IMR-90 (cell line): Measurements from ENCODE around the gene SAYSD1. TPM values are rescaled to one million over a fixed set of nuclear protein-coding genes. Genes with fewer than 3 reads are reported as not detected.

Experiments
- ATAC-seq: fragments of 200-7000 bp; cut with Tn5 transposase; 2 replicates; pipeline ENCODE4 v1.9.1; 2020; ENCODE audit warnings: low read depth, mild to moderate bottlenecking, moderate library complexity
- BruUV-seq: library from RNA; stranded (reverse); fragments of 400-500 nt; replicated peaks from 2 replicates; lab custom pipeline; 2021; lab: Mats Ljungman, UMichigan
- CTCF ChIA-PET: fragments of 300-600 bp; formaldehyde crosslinking; extraction: SDS; loops from one replicate; lab custom pipeline; 2021; ENCODE audit warnings: antibody characterized with exemption; lab: Yijun Ruan, JAX
- POLR2A ChIA-PET: fragments of 300-600 bp; sonication (Branson Sonifier 250); formaldehyde crosslinking; loops from one replicate; lab custom pipeline; 2022; ENCODE audit warnings: antibody characterized with exemption; ENCODE audit not compliant: unreplicated experiment; lab: Charles Lee
- DNase-seq: peaks from one replicate; pipeline ENCODE4 v3.0.0; 2013
- H2AFZ ChIP-seq: replicated peaks from 2 replicates; pipeline ENCODE3; 2013; ENCODE audit warnings: low read length, mild to moderate bottlenecking; ENCODE audit not compliant: poor library complexity
- H2AK5ac ChIP-seq: 2 replicates; pipeline ENCODE4 v1.6.1; 2013; ENCODE audit warnings: low read depth, low read length, inconsistent platforms
- H2AK9ac ChIP-seq: replicated peaks from 2 replicates; pipeline ENCODE3; 2013; ENCODE audit warnings: mild to moderate bottlenecking, low read depth, low read length, moderate library complexity; ENCODE audit not compliant: poor library complexity
- H2BK120ac ChIP-seq: 2 replicates; pipeline ENCODE4 v1.6.1; 2013; ENCODE audit warnings: low read depth, low read length, inconsistent platforms
- H2BK15ac ChIP-seq: 3 replicates; pipeline ENCODE4 v1.6.1; 2013; ENCODE audit warnings: low read depth, low read length, inconsistent platforms
- H2BK20ac ChIP-seq: 2 replicates; pipeline ENCODE4 v1.6.1; 2013; ENCODE audit warnings: low read depth, mild to moderate bottlenecking, inconsistent platforms, low read length, moderate library complexity
- H2BK5ac ChIP-seq: 2 replicates; pipeline ENCODE4 v1.6.1; 2013; ENCODE audit warnings: mild to moderate bottlenecking, low read depth, low read length, inconsistent platforms; ENCODE audit not compliant: poor library complexity, severe bottlenecking
- H3K14ac ChIP-seq: replicated peaks from 2 replicates; pipeline ENCODE4 v1.6.1; 2013; ENCODE audit warnings: low read depth, low read length, inconsistent platforms
- H3K18ac ChIP-seq: 2 replicates; pipeline ENCODE4 v1.6.1; 2013; ENCODE audit warnings: low read depth, low read length, control low read depth
- H3K23ac ChIP-seq: 2 replicates; pipeline ENCODE4 v1.6.1; 2013; ENCODE audit warnings: low read depth, low read length, inconsistent platforms
- H3K27ac ChIP-seq: 2 replicates; pipeline ENCODE4 v1.5.1; 2013; ENCODE audit warnings: mild to moderate bottlenecking, control low read depth, low read length; ENCODE audit not compliant: insufficient read depth
- H3K27me3 ChIP-seq: 2 replicates; pipeline ENCODE4 v1.6.1; 2013; ENCODE audit warnings: low read length; ENCODE audit not compliant: control insufficient read depth, insufficient read depth
- H3K36me3 ChIP-seq: 2 replicates; pipeline ENCODE4 v1.6.1; 2013; ENCODE audit warnings: low read length, mixed read lengths; ENCODE audit not compliant: control insufficient read depth, insufficient read depth
- H3K4ac ChIP-seq: 2 replicates; pipeline ENCODE4 v1.6.1; 2013; ENCODE audit warnings: low read depth, low read length, inconsistent platforms
- H3K4me1 ChIP-seq: 2 replicates; pipeline ENCODE4 v1.6.1; 2013; ENCODE audit warnings: low read length, mixed read lengths; ENCODE audit not compliant: control insufficient read depth, insufficient read depth
- H3K4me2 ChIP-seq: 2 replicates; pipeline ENCODE4 v1.6.1; 2013; ENCODE audit warnings: low read depth, mild to moderate bottlenecking, control low read depth, low read length, moderate library complexity
- H3K4me3 ChIP-seq: 2 replicates; pipeline ENCODE4 v1.5.1; 2013; ENCODE audit warnings: low read depth, mild to moderate bottlenecking, control low read depth, low read length, moderate library complexity; ENCODE audit not compliant: insufficient read depth
- H3K56ac ChIP-seq: 2 replicates; pipeline ENCODE4 v1.6.1; 2013; ENCODE audit warnings: low read length, inconsistent platforms; ENCODE audit not compliant: insufficient read depth; ENCODE audit errors: extremely low read depth
- H3K79me1 ChIP-seq, 2 experiments: 2 replicates each; pipeline ENCODE4 v1.6.1; 2013; ENCODE audit warnings: low read length in 2 of 2, inconsistent platforms in 1 of 2, low read depth in 1 of 2
- H3K9ac ChIP-seq: 2 replicates; pipeline ENCODE4 v1.6.1; 2013; ENCODE audit warnings: low read depth, low read length, control low read depth
- H3K9me1 ChIP-seq: 2 replicates; pipeline ENCODE4 v1.6.1; 2013; ENCODE audit warnings: low read length, inconsistent platforms; ENCODE audit not compliant: insufficient read depth
- H3K9me3 ChIP-seq: 2 replicates; pipeline ENCODE4 v1.6.1; 2013; ENCODE audit warnings: low read length; ENCODE audit not compliant: control insufficient read depth, insufficient read depth
- H4K20me1 ChIP-seq: 2 replicates; pipeline ENCODE4 v1.6.1; 2013; ENCODE audit warnings: low read length, inconsistent platforms; ENCODE audit not compliant: insufficient read depth
- H4K5ac ChIP-seq: 2 replicates; pipeline ENCODE4 v1.6.1; 2013; ENCODE audit warnings: mild to moderate bottlenecking, low read depth, low read length, control low read depth
- H4K8ac ChIP-seq, 2 experiments: 2 replicates each; pipeline ENCODE4 v1.6.1; 2013; ENCODE audit warnings: low read depth in 2 of 2, low read length in 2 of 2, control low read depth in 1 of 2, inconsistent platforms in 1 of 2
- H4K91ac ChIP-seq: 2 replicates; pipeline ENCODE4 v1.6.1; 2013; ENCODE audit warnings: low read depth, low read length, inconsistent platforms; ENCODE audit not compliant: insufficient read depth
- BHLHE40 ChIP-seq: fragments of 150-350 bp; IDR thresholded peaks from 2 replicates; pipeline ENCODE4 v1.6.1; 2016; ENCODE audit warnings: mild to moderate bottlenecking, low read depth, low read length
- CEBPB ChIP-seq: IDR thresholded peaks from 2 replicates; pipeline ENCODE4 v1.6.1; 2012; ENCODE audit warnings: low read depth, low read length, improper control_type of control experiment
- CHD1 ChIP-seq: IDR thresholded peaks from 2 replicates; pipeline ENCODE4 v1.6.1; 2012; ENCODE audit warnings: low read depth, low read length, improper control_type of control experiment
- FOS ChIP-seq: fragments of 150-350 bp; IDR thresholded peaks from 2 replicates; pipeline ENCODE4 v1.6.1; 2016; ENCODE audit warnings: low read depth, low read length
- MAFK ChIP-seq: IDR thresholded peaks from 2 replicates; pipeline ENCODE4 v1.6.1; 2012; ENCODE audit warnings: low read depth, low read length, improper control_type of control experiment
- MAZ ChIP-seq: IDR thresholded peaks from 2 replicates; pipeline ENCODE4 v1.6.1; 2012; ENCODE audit warnings: low read depth, mild to moderate bottlenecking, low read length, improper control_type of control experiment, moderate library complexity, borderline replicate concordance
- MXI1 ChIP-seq: IDR thresholded peaks from 2 replicates; pipeline ENCODE4 v1.6.1; 2012; ENCODE audit warnings: low read depth, mild to moderate bottlenecking, low read length, moderate library complexity, borderline replicate concordance
- NFE2L2 ChIP-seq: fragments of 150-350 bp; IDR thresholded peaks from 2 replicates; pipeline ENCODE4 v1.6.1; 2016; ENCODE audit warnings: low read depth, mild to moderate bottlenecking, low read length
- POLR2A ChIP-seq: IDR thresholded peaks from 2 replicates; pipeline ENCODE4 v1.6.1; 2012; ENCODE audit warnings: mild to moderate bottlenecking, low read depth, low read length
- RAD21 ChIP-seq: IDR thresholded peaks from 2 replicates; pipeline ENCODE4 v1.6.1; 2012; ENCODE audit warnings: low read length, improper control_type of control experiment
- RCOR1 ChIP-seq: IDR thresholded peaks from 2 replicates; pipeline ENCODE4 v1.6.1; 2012; ENCODE audit warnings: mild to moderate bottlenecking, low read length, improper control_type of control experiment; ENCODE audit not compliant: insufficient replicate concordance
- RFX5 ChIP-seq: IDR thresholded peaks from 2 replicates; pipeline ENCODE4 v1.8.0; 2012; ENCODE audit warnings: low read depth, mild to moderate bottlenecking, low read length, moderate library complexity
- SMC3 ChIP-seq: fragments of 150-350 bp; IDR thresholded peaks from 2 replicates; pipeline ENCODE4 v1.6.1; 2016; ENCODE audit warnings: low read depth, mild to moderate bottlenecking, antibody characterized with exemption, low read length, moderate library complexity
- WGBS, 2 experiments: methylation state at CpG; one replicate each; pipeline versions ENCODE4 v1.1.5 to v1.1.7; 2013; ENCODE audit warnings: missing lambda C conversion rate in 2 of 2; ENCODE audit not compliant: insufficient read length in 1 of 2; ENCODE audit errors: extremely low coverage in 2 of 2; 5-methylcytosine and 5-hydroxymethylcytosine counted together
- dilution Hi-C: fragments of 300-500 bp; cut with HindIII; formaldehyde crosslinking; loops from one replicate; pipeline ENCODE4 v1.14.3; 2018; ENCODE audit warnings: low sequenced_read_pairs; ENCODE audit not compliant: unreplicated experiment
- in situ Hi-C: fragments of 300-500 bp; cut with MboI; formaldehyde crosslinking; loops from 3 replicates; pipeline ENCODE4 v1.14.3; 2019; ENCODE audit warnings: low sequenced_read_pairs, inconsistent platforms, mixed read lengths
- intact Hi-C: fragments of 100-400 bp; cut with micrococcal nuclease; formaldehyde crosslinking; loops from 2 replicates; pipeline ENCODE4 v1.10.0; 2022
- polyA plus RNA-seq, 3 experiments: library from polyadenylated mRNA; depleted of rRNA; stranded (reverse); fragments of >200 nt; gene quantifications; 2 replicates each; pipeline ENCODE4 v1.2.3, GENCODE V29; 2012; ENCODE audit warnings: low replicate concordance in 1 of 3
- total RNA-seq: library from RNA; depleted of rRNA; stranded (reverse); fragments of >200 nt; gene quantifications from 2 replicates; pipeline ENCODE4 v1.2.3, GENCODE V29; 2012
- TF ChIP-seq, protein P1 (sequence below): conservative IDR thresholded peaks from 2 replicates; pipeline ENCODE4 v1.5.1; 2012; ENCODE audit warnings: mild to moderate bottlenecking, low read depth, low read length, improper control_type of control experiment
- TF ChIP-seq, protein P2 (sequence below): fragments of 150-350 bp; IDR thresholded peaks from 2 replicates; pipeline ENCODE4 v1.6.1; 2017; ENCODE audit warnings: mild to moderate bottlenecking, antibody characterized with exemption, low read length, low read depth
- TF ChIP-seq, protein P3 (sequence below): fragments of 150-350 bp; IDR thresholded peaks from 2 replicates; pipeline ENCODE4 v1.6.1; 2016; ENCODE audit warnings: low read depth, mild to moderate bottlenecking, low read length, moderate library complexity, borderline replicate concordance

The SAYSD1 gene
- total and polyA plus RNA-seq, 2 of the 4 experiments (the other 2 are of a cell fraction), result 5.7 to 5.9 TPM

DNA sequence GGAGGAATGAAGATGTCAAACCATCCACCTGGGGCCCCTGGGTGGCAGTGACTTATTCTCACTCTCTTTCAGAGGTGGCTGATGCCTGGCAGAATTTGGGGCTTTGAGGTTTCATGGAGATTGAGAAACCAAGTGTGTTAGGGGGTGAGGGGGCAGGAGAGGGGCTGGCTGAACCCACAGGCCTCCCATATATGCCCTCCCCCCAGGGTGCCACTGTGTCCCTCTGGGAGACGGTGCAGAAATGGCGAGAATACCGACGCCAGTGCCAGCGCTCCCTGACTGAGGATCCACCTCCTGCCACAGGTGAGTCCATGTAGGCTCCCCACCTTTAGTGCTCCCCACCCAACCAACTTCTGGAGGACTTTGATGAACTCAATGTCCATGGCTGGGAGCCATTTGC lies 58.8 kb downstream of the SAYSD1 start:
- Histone ChIP-seq H3K27ac (no peak overlapping the region), H4K8ac (no peak overlapping the region), H2BK120ac (no peak overlapping the region), H2BK20ac (no peak overlapping the region), H2AK5ac (no peak overlapping the region), H2AFZ (no peak overlapping the region), H4K20me1 (no peaks in the 10 kb centered on the region), H3K23ac (no peak overlapping the region), H3K9me3 (no peaks in the 10 kb centered on the region), H3K27me3 (peaks cover 10% of the 10 kb centered on the region), H2BK5ac (no peak overlapping the region), H4K5ac (no peak overlapping the region), H3K18ac (no peak overlapping the region), H3K14ac (no peak overlapping the region), H4K91ac (no peak overlapping the region), H2AK9ac (no peak overlapping the region), H3K4me2 (no peak overlapping the region), H2BK15ac (no peak overlapping the region), H3K56ac (no peak overlapping the region), H3K9me1 (no peaks in the 10 kb centered on the region), H3K36me3 (no peaks in the 10 kb centered on the region), H3K9ac (no peak overlapping the region), H3K79me1 (no peaks in the 10 kb centered on the region), H3K4ac (no peak overlapping the region), H3K4me1 (no peaks in the 10 kb centered on the region), H3K4me3 (no peak overlapping the region)
- no TSS peak for BruUV-seq
- dilution Hi-C loops (no loop called here), in situ Hi-C loops (no loop called here), intact Hi-C loops (no loop called here)
- no peak for ATAC-seq
- POLR2A ChIA-PET, result no interaction called here
- TF ChIP-seq RAD21 (no peak), SMC3 (no peak), NFE2L2 (no peak), RFX5 (no peak), RCOR1 (no peak), MAFK (no peak), FOS (no peak), CHD1 (no peak), MXI1 (no peak), POLR2A (no peak), BHLHE40 (no peak), CEBPB (no peak), MAZ (no peak)
- TF ChIP-seq, protein P1, sequence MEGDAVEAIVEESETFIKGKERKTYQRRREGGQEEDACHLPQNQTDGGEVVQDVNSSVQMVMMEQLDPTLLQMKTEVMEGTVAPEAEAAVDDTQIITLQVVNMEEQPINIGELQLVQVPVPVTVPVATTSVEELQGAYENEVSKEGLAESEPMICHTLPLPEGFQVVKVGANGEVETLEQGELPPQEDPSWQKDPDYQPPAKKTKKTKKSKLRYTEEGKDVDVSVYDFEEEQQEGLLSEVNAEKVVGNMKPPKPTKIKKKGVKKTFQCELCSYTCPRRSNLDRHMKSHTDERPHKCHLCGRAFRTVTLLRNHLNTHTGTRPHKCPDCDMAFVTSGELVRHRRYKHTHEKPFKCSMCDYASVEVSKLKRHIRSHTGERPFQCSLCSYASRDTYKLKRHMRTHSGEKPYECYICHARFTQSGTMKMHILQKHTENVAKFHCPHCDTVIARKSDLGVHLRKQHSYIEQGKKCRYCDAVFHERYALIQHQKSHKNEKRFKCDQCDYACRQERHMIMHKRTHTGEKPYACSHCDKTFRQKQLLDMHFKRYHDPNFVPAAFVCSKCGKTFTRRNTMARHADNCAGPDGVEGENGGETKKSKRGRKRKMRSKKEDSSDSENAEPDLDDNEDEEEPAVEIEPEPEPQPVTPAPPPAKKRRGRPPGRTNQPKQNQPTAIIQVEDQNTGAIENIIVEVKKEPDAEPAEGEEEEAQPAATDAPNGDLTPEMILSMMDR, result no peak
- TF ChIP-seq, protein P2, sequence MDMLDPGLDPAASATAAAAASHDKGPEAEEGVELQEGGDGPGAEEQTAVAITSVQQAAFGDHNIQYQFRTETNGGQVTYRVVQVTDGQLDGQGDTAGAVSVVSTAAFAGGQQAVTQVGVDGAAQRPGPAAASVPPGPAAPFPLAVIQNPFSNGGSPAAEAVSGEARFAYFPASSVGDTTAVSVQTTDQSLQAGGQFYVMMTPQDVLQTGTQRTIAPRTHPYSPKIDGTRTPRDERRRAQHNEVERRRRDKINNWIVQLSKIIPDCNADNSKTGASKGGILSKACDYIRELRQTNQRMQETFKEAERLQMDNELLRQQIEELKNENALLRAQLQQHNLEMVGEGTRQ, result no peak
- TF ChIP-seq, protein P3, sequence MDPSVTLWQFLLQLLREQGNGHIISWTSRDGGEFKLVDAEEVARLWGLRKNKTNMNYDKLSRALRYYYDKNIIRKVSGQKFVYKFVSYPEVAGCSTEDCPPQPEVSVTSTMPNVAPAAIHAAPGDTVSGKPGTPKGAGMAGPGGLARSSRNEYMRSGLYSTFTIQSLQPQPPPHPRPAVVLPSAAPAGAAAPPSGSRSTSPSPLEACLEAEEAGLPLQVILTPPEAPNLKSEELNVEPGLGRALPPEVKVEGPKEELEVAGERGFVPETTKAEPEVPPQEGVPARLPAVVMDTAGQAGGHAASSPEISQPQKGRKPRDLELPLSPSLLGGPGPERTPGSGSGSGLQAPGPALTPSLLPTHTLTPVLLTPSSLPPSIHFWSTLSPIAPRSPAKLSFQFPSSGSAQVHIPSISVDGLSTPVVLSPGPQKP, result no peak
- CTCF ChIA-PET, result interaction anchor here (1.0 kb wide), 1 partner anchor 46 kb away, joined by 3 read pairs; no protein-coding TSS in a partner anchor
- no CpG with 5 or more reads among the region's 5 CpGs for WGBS, 2 experiments
- no peak for DNase-seq
